Neural cell (in vitro differentiated cells): ENCODE measurements around the gene URB2. TPM values are rescaled to one million over a fixed set of nuclear protein-coding genes. Genes with fewer than 3 reads are reported as not detected.
"Not testable (repeated sequence)": the region's sequence is repeated elsewhere in the genome, so short reads cannot be mapped to it uniquely, and the experiment has no call there.

Experiments
- H2AFZ ChIP-seq: fragments of 200-600, 300-800 bp; sonication (generic), shearing (Covaris generic); 2 replicates; pipeline ENCODE4 v1.6.0; 2014; ENCODE audit warnings: low read depth, mild to moderate bottlenecking, antibody characterized with exemption, low read length, moderate library complexity
- H3F3A ChIP-seq: fragments of 200-600 bp; shearing (Covaris generic); 2 replicates; pipeline ENCODE4 v1.6.1; 2016; ENCODE audit warnings: mild to moderate bottlenecking, moderate library complexity, mixed read lengths, antibody characterized with exemption, low read length; ENCODE audit not compliant: insufficient read depth, poor library complexity, severe bottlenecking
- H3K27ac ChIP-seq: fragments of 200-600, 300-800 bp; sonication (generic), shearing (Covaris generic); 2 replicates; pipeline ENCODE4 v1.5.1; 2014; ENCODE audit warnings: mild to moderate bottlenecking, low read length, moderate library complexity
- H3K27me3 ChIP-seq: fragments of 300-800, 200-600 bp; sonication (generic), shearing (Covaris generic); 2 replicates; pipeline ENCODE4 v1.6.0; 2014; ENCODE audit warnings: mild to moderate bottlenecking, low read depth, low read length, moderate library complexity; ENCODE audit not compliant: insufficient read depth
- H3K36me3 ChIP-seq: fragments of 300-800, 200-600 bp; sonication (generic), shearing (Covaris generic); 2 replicates; pipeline ENCODE4 v1.5.1; 2014; ENCODE audit warnings: mild to moderate bottlenecking, antibody characterized with exemption, low read length, moderate library complexity; ENCODE audit not compliant: insufficient read depth
- H3K4me2 ChIP-seq: fragments of 300-800, 200-600 bp; sonication (generic), shearing (Covaris generic); 2 replicates; pipeline ENCODE4 v1.6.0; 2014; ENCODE audit warnings: mild to moderate bottlenecking, low read length
- H3K4me3 ChIP-seq: fragments of 300-800, 200-600 bp; sonication (generic), shearing (Covaris generic); 2 replicates; pipeline ENCODE4 v1.5.1; 2014; ENCODE audit warnings: mild to moderate bottlenecking, low read length, moderate library complexity
- H3K79me2 ChIP-seq: fragments of 200-600 bp; shearing (Covaris generic); replicated peaks from 2 replicates; pipeline ENCODE4 v1.6.0; 2014; ENCODE audit warnings: mild to moderate bottlenecking, low read length, moderate library complexity; ENCODE audit not compliant: insufficient read depth
- H3K9ac ChIP-seq: fragments of 300-800, 200-600 bp; sonication (generic), shearing (Covaris generic); 2 replicates; pipeline ENCODE4 v1.6.1; 2016; ENCODE audit warnings: mild to moderate bottlenecking, low read length, mixed read lengths
- H3K9me2 ChIP-seq: fragments of 200-600 bp; shearing (Covaris generic); 2 replicates; pipeline ENCODE4 v1.6.1; 2016; ENCODE audit warnings: mild to moderate bottlenecking, low read length, mixed read lengths; ENCODE audit not compliant: insufficient read depth
- H3K9me3 ChIP-seq: fragments of 200-600, 300-800 bp; sonication (generic), shearing (Covaris generic); 2 replicates; pipeline ENCODE4 v1.6.1; 2016; ENCODE audit warnings: mild to moderate bottlenecking, mixed run types, low read length, moderate library complexity, mixed read lengths
- H4K20me1 ChIP-seq: fragments of 200-600 bp; shearing (Covaris generic); 2 replicates; pipeline ENCODE4 v1.6.1; 2016; ENCODE audit warnings: mild to moderate bottlenecking, mixed run types; ENCODE audit not compliant: insufficient read depth
- CTCF ChIP-seq: fragments of 450-650 bp; IDR thresholded peaks from 2 replicates; pipeline ENCODE4 v1.5.1; 2014; ENCODE audit warnings: antibody characterized with exemption, mild to moderate bottlenecking, moderate library complexity; ENCODE audit not compliant: poor library complexity, severe bottlenecking
- EP300 ChIP-seq: fragments of 450-650 bp; conservative IDR thresholded peaks from 2 replicates; pipeline ENCODE4 v1.6.1; 2014; ENCODE audit warnings: antibody characterized with exemption, mild to moderate bottlenecking, moderate library complexity; ENCODE audit not compliant: poor library complexity, severe bottlenecking
- EZH2 ChIP-seq: fragments of 200-600, 300-800 bp; shearing (Covaris generic), sonication (generic); IDR thresholded peaks from 2 replicates; pipeline ENCODE4 v1.6.1; 2014; ENCODE audit warnings: antibody characterized with exemption, low read length, borderline replicate concordance, mild to moderate bottlenecking; ENCODE audit not compliant: insufficient read depth, poor library complexity, severe bottlenecking
- MXI1 ChIP-seq: fragments of 450-650 bp; conservative IDR thresholded peaks from 2 replicates; pipeline ENCODE4 v1.6.1; 2014; ENCODE audit warnings: antibody characterized with exemption, mild to moderate bottlenecking; ENCODE audit not compliant: poor library complexity, severe bottlenecking
- POLR2AphosphoS5 ChIP-seq: IDR thresholded peaks from 2 replicates; pipeline ENCODE4 v1.6.1; 2012
- RAD21 ChIP-seq: fragments of 450-650 bp; conservative IDR thresholded peaks from 2 replicates; pipeline ENCODE4 v1.6.1; 2014; ENCODE audit warnings: antibody characterized with exemption, mild to moderate bottlenecking, moderate library complexity
- REST ChIP-seq: IDR thresholded peaks from 2 replicates; pipeline ENCODE4 v1.6.1; 2012; ENCODE audit warnings: borderline replicate concordance
- SMC3 ChIP-seq: fragments of 450-650 bp; conservative IDR thresholded peaks from 2 replicates; pipeline ENCODE4 v1.6.1; 2014; ENCODE audit warnings: antibody characterized with exemption, mild to moderate bottlenecking, moderate library complexity; ENCODE audit not compliant: poor library complexity
- TAF1 ChIP-seq: IDR thresholded peaks from 2 replicates; pipeline ENCODE4 v1.6.1; 2012; ENCODE audit warnings: low read depth
- polyA plus RNA-seq: library from polyadenylated mRNA; depleted of rRNA; stranded (reverse); fragments of >200 nt; gene quantifications from 2 replicates; pipeline ENCODE4 v1.2.3, GENCODE V29; 2014

The URB2 gene
- polyA plus RNA-seq, 1 donor from 2014 or later, result 5.7 TPM

GRCh38 chr1:229705152-229705551, 79.1 kb downstream of the URB2 start:
- not testable (repeated sequence) for H3K9me3 ChIP-seq, H4K20me1 ChIP-seq, H3K27me3 ChIP-seq, H3K4me2 ChIP-seq, H3K4me3 ChIP-seq, H3K27ac ChIP-seq, H3F3A ChIP-seq, H3K36me3 ChIP-seq, H3K79me2 ChIP-seq, H3K9ac ChIP-seq, H3K9me2 ChIP-seq, H2AFZ ChIP-seq

- not testable (repeated sequence) for H3F3A ChIP-seq, H4K20me1 ChIP-seq, H2AFZ ChIP-seq, H3K9me2 ChIP-seq, H3K27ac ChIP-seq, H3K9me3 ChIP-seq, H3K36me3 ChIP-seq, H3K27me3 ChIP-seq, H3K79me2 ChIP-seq, H3K4me3 ChIP-seq, H3K9ac ChIP-seq, H3K4me2 ChIP-seq
These were observed 81.1 kb downstream of the URB2 start for GRCh38 chr1:229707127-229707526.

GRCh38 chr1:229709500-229710013, 83.5 kb downstream of the URB2 start:
- Histone ChIP-seq H3F3A (no peaks in the 10 kb centered on the region), H3K9ac (no peak overlapping the region), H3K4me3 (no peak overlapping the region), H2AFZ (no peak overlapping the region), H3K9me2 (no peaks in the 10 kb centered on the region), H3K4me2 (no peak overlapping the region), H3K27me3 (no peaks in the 10 kb centered on the region), H4K20me1 (no peaks in the 10 kb centered on the region), H3K9me3 (no peaks in the 10 kb centered on the region), H3K36me3 (no peaks in the 10 kb centered on the region), H3K27ac (no peak overlapping the region), H3K79me2 (no peaks in the 10 kb centered on the region)
- TF ChIP-seq EP300, result no peak
- TF ChIP-seq POLR2AphosphoS5, result no peak
- no peak for TF ChIP-seq EZH2
- no peak for TF ChIP-seq SMC3
- no peak for TF ChIP-seq REST
- no peak for TF ChIP-seq TAF1
- no peak for TF ChIP-seq RAD21
- no peak for TF ChIP-seq CTCF
- no peak for TF ChIP-seq MXI1

Other genes starting within 250 kb of the URB2 start
- 1.0 TPM in 1 of 2 replicates, not detected in the other for gene ACTA1, start 192.2 kb upstream of the URB2 start, polyA plus RNA-seq
- 60.2 and 73.4 TPM in 2 replicates for gene NUP133, start 117.9 kb upstream of the URB2 start, polyA plus RNA-seq
- gene ABCB10, start 67.5 kb upstream of the URB2 start, polyA plus RNA-seq, result 27.9 and 31.4 TPM in 2 replicates
- 18.5 and 22.6 TPM in 2 replicates for gene TAF5L, start 125 bp upstream of the URB2 start, polyA plus RNA-seq